Measurements from ENCODE around the gene ZNF148. TPM values are rescaled to one million over a fixed set of nuclear protein-coding genes. Genes with fewer than 3 reads are reported as not detected.

The ZNF148 gene
- total RNA-seq, 1 donor, result 40.1 TPM

GRCh38 chr3:125294411-125294810, 80.7 kb downstream of the ZNF148 start:
- TF ChIP-seq, protein P1, sequence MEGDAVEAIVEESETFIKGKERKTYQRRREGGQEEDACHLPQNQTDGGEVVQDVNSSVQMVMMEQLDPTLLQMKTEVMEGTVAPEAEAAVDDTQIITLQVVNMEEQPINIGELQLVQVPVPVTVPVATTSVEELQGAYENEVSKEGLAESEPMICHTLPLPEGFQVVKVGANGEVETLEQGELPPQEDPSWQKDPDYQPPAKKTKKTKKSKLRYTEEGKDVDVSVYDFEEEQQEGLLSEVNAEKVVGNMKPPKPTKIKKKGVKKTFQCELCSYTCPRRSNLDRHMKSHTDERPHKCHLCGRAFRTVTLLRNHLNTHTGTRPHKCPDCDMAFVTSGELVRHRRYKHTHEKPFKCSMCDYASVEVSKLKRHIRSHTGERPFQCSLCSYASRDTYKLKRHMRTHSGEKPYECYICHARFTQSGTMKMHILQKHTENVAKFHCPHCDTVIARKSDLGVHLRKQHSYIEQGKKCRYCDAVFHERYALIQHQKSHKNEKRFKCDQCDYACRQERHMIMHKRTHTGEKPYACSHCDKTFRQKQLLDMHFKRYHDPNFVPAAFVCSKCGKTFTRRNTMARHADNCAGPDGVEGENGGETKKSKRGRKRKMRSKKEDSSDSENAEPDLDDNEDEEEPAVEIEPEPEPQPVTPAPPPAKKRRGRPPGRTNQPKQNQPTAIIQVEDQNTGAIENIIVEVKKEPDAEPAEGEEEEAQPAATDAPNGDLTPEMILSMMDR (IDR thresholded peaks at IDR 0.05; ENCODE audit: insufficient read depth, low read length), result no peak
- no peak overlapping the region for H3K4me3 ChIP-seq (ENCODE audit: low read depth, low read length)
- no peak for DNase-seq (ENCODE audit: low read depth)

GRCh38 chr3:125292015-125292414, 83.1 kb downstream of the ZNF148 start:
- no peak for DNase-seq (ENCODE audit: low read depth)
- TF ChIP-seq, protein P1 (IDR thresholded peaks at IDR 0.05; ENCODE audit: insufficient read depth, low read length), result no peak
- H3K4me3 ChIP-seq (ENCODE audit: low read depth, low read length), result no peak overlapping the region

GRCh38 chr3:125289429-125289981, 85.6 kb downstream of the ZNF148 start:
- H3K4me3 ChIP-seq (ENCODE audit: low read depth, low read length), result no peak overlapping the region
- TF ChIP-seq, protein P1 (IDR thresholded peaks at IDR 0.05; ENCODE audit: insufficient read depth, low read length), result no peak
- no peak for DNase-seq (ENCODE audit: low read depth)

- no peak for DNase-seq (ENCODE audit: low read depth)
- TF ChIP-seq, protein P1 (IDR thresholded peaks at IDR 0.05; ENCODE audit: insufficient read depth, low read length), result no peak
Measured at GRCh38 chr3:125287248-125287647, 87.9 kb downstream of the ZNF148 start.

DNA sequence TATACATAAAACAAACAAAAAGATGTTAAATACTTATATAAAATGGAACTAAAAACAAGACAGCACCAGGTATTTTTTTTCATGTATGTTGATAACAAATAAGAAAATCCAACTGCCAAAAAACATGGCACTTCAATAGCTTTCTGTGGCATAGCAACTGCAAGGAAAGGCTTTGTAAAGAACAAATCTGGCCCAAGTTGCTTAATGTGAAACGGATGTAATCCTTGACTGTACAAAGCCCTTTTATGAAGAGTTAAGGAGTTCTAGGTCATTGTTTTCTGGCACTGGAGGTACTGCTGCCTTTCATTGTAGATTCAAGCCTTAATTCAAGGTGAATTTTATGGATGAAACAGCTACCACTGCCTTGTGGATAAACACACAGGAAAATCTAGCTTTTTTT, 93.7 kb downstream of the ZNF148 start:
- no peak for DNase-seq (ENCODE audit: low read depth)
- TF ChIP-seq, protein P1 (IDR thresholded peaks at IDR 0.05; ENCODE audit: insufficient read depth, low read length), result no peak
- no peak overlapping the region for H3K4me3 ChIP-seq (ENCODE audit: low read depth, low read length)

More at GRCh38 chr3:125287248-125287647, 87.9 kb downstream of the ZNF148 start:
- H3K4me3 ChIP-seq (ENCODE audit: low read depth, low read length), result no peak overlapping the region

DNA sequence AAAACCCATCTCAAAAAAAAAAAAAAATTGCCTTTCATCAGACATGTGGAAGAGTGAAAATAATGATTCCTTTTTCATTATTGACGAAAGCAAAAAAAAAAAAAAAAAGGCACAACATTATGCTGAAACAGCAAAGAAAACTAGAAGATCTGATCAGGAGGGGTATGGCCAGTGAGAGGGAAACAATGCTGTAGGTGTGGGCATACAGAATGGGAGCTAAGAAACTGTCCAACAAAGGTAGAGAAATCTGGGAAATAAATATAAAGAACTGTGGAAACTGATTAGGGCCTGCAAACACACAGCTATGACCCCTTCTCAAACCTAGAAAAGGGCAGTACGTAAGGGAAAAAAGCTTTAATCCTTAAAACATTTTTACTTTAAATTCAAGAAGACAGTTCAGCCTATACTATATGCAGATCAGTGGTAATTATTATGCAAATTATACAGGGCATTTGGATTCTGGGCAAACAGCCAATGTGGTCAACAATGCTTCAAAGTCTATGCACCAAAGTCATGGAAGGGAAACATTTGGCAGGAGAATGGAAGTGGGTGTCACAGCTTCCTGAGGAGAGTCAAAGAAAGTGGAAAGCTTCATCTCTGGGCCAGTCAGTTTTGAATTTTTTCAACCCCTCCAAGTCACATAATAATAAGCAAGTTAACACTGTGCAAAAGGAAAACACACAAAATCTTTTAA, 94.3 kb downstream of the ZNF148 start:
- no peak overlapping the region for H3K4me3 ChIP-seq (ENCODE audit: low read depth, low read length)
- TF ChIP-seq, protein P1 (IDR thresholded peaks at IDR 0.05; ENCODE audit: insufficient read depth, low read length), result no peak
- peak; percentile 57 for DNase-seq (ENCODE audit: low read depth)

Data from fibroblast of the aortic adventitia (primary cell).